ENCODE data around the gene SLC9C1. TPM values are rescaled to one million over a fixed set of nuclear protein-coding genes. Genes with fewer than 3 reads are reported as not detected.
"Not testable (repeated sequence)": the region's sequence is repeated elsewhere in the genome, so short reads cannot be mapped to it uniquely, and the experiment has no call there.

The SLC9C1 gene
- total RNA-seq, 1 experiment from 2014 or later = not detected

DNA sequence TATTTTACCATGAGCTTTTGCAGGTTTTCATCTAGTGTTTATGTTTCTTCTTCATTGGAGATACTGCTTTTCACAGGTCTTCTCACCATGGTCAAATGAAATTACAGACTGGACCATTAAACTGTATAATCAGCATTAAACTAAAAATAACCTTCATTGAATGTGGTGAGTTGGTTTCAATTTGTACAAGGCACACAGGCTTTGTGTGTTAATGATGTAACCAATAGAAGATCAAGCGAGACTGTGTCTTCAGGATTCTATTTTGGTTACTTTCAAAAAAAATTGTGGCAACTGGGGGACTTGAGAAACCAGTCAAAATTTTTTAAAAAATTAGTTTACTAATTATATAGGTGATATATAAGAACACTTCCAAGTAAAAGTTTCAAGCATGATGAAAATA lies 106.7 kb downstream of the SLC9C1 start:
- Histone ChIP-seq H2AFZ (ENCODE audit: low read length) (no peak overlapping the region), H3K36me3 (ENCODE audit: low read depth, low read length) (no peaks in the 10 kb centered on the region), H3K4me3 (ENCODE audit: low read length) (no peak overlapping the region), H3K27ac (ENCODE audit: low read length) (no peak overlapping the region), H3K4me2 (ENCODE audit: low read length) (no peak overlapping the region), H3K9ac (ENCODE audit: low read length) (no peak overlapping the region), H3K9me3 (ENCODE audit: low read length) (no peaks in the 10 kb centered on the region), H4K20me1 (ENCODE audit: low read length) (no peaks in the 10 kb centered on the region), H3K4me1 (ENCODE audit: insufficient read depth, low read length) (no peaks in the 10 kb centered on the region), H3K27me3 (ENCODE audit: low read length) (no peaks in the 10 kb centered on the region), H3K9me2 (replicated peaks; ENCODE audit: low read length) (no peaks in the 10 kb centered on the region), H3F3A (ENCODE audit: low read length, unreplicated experiment) (no peaks in the 10 kb centered on the region), H3K79me2 (ENCODE audit: low read length) (no peaks in the 10 kb centered on the region)
- ChIA-PET CTCF (no interaction called here), POLR2A (ENCODE audit: unreplicated experiment) (no interaction called here)
- ATAC-seq (no peak), DNase-seq (no peak)
- BruUV-seq (replicated peaks) = no TSS peak
- intact Hi-C loops (cut with micrococcal nuclease) = no loop called here
- TF ChIP-seq EZH2phosphoT487 (IDR thresholded peaks at IDR 0.05; ENCODE audit: borderline replicate concordance, low read length) = no peak
- no peak for TF ChIP-seq EZH2 (IDR thresholded peaks at IDR 0.05; ENCODE audit: low read length, unreplicated experiment)
- TF ChIP-seq, protein P1, sequence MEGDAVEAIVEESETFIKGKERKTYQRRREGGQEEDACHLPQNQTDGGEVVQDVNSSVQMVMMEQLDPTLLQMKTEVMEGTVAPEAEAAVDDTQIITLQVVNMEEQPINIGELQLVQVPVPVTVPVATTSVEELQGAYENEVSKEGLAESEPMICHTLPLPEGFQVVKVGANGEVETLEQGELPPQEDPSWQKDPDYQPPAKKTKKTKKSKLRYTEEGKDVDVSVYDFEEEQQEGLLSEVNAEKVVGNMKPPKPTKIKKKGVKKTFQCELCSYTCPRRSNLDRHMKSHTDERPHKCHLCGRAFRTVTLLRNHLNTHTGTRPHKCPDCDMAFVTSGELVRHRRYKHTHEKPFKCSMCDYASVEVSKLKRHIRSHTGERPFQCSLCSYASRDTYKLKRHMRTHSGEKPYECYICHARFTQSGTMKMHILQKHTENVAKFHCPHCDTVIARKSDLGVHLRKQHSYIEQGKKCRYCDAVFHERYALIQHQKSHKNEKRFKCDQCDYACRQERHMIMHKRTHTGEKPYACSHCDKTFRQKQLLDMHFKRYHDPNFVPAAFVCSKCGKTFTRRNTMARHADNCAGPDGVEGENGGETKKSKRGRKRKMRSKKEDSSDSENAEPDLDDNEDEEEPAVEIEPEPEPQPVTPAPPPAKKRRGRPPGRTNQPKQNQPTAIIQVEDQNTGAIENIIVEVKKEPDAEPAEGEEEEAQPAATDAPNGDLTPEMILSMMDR (conservative IDR thresholded peaks at IDR 0.05; ENCODE audit: low read depth, low read length) = no peak

DNA sequence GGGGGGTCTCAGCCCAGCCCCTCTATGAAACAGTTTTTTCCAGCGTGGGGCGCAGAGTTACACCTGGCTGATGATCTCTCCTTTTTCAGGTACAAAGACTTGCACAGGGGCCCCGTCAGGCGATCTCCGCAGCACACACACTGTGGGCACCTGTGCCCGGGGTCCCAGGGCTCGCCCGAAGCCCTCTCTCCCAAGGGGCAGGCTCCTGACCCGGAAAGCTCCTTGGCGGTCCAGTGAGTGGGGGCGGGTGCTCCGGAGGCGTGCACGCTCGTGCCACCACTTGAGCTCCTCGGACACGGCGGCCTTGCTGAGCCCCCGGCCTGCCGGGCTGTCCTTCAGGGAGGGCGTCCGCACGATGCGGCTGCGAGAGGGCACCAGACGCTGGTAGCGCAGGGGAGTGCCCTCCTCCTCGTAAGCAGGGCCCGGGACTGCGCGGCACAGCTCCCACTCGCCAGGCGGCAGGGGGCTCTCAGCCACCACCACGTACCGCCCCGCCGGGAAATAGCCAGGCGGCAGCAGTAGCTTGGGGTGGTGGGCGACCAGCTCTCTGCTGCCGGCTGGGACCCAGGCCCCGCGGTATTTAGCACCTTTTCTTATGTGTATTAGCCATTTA lies 108.5 kb downstream of the SLC9C1 start:
- H3F3A ChIP-seq (ENCODE audit: low read length, unreplicated experiment); H3K9me3 ChIP-seq (ENCODE audit: low read length); POLR2A ChIA-PET (ENCODE audit: unreplicated experiment); H2AFZ ChIP-seq (ENCODE audit: low read length); H3K9me2 ChIP-seq (replicated peaks; ENCODE audit: low read length); ATAC-seq; intact Hi-C loops (cut with micrococcal nuclease); H3K27me3 ChIP-seq (ENCODE audit: low read length); DNase-seq; H3K4me2 ChIP-seq (ENCODE audit: low read length); H3K4me3 ChIP-seq (ENCODE audit: low read length); H4K20me1 ChIP-seq (ENCODE audit: low read length); BruUV-seq (replicated peaks); CTCF ChIA-PET; H3K4me1 ChIP-seq (ENCODE audit: insufficient read depth, low read length); H3K79me2 ChIP-seq (ENCODE audit: low read length); H3K9ac ChIP-seq (ENCODE audit: low read length); H3K27ac ChIP-seq (ENCODE audit: low read length); H3K36me3 ChIP-seq (ENCODE audit: low read depth, low read length): not testable (repeated sequence)

DNA sequence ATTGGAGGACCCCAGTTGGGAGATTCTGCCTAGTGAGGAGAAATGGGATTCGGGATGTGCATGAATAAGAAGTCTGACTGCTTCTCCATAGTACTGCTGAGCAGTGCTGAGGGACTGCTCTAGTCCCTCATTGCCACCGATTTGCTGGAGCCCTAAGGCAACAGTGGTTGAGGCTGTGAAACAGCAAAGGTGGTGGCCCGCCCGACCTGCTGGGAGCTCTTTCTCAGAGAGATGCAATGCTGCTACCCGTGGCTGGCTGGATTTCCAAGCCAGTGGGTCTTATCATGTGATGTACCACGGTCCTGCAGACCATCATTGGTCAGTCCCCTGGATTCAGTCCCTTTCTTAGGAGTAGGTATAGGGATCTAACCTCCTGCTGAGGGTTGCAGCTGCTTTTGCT lies 118.4 kb downstream of the SLC9C1 start:
- CTCF ChIA-PET = no interaction called here
- intact Hi-C loops (cut with micrococcal nuclease) = no loop called here
- H3K9ac ChIP-seq (ENCODE audit: low read length) = no peak overlapping the region

More for the DNA sequence above, 118.4 kb downstream of the SLC9C1 start:
- no peak for DNase-seq
- no peaks in the 10 kb centered on the region for H4K20me1 ChIP-seq (ENCODE audit: low read length)
- BruUV-seq (replicated peaks) = no TSS peak
- H3F3A ChIP-seq (ENCODE audit: low read length, unreplicated experiment) = no peaks in the 10 kb centered on the region
- no peak overlapping the region for H2AFZ ChIP-seq (ENCODE audit: low read length)
- ATAC-seq = no peak
- no peaks in the 10 kb centered on the region for H3K79me2 ChIP-seq (ENCODE audit: low read length)
- no peaks in the 10 kb centered on the region for H3K27me3 ChIP-seq (ENCODE audit: low read length)
- no peak overlapping the region for H3K27ac ChIP-seq (ENCODE audit: low read length)
- H3K36me3 ChIP-seq (ENCODE audit: low read depth, low read length) = no peaks in the 10 kb centered on the region
- POLR2A ChIA-PET (ENCODE audit: unreplicated experiment) = no interaction called here
- H3K4me1 ChIP-seq (ENCODE audit: insufficient read depth, low read length) = no peaks in the 10 kb centered on the region
- H3K4me3 ChIP-seq (ENCODE audit: low read length) = no peak overlapping the region
- no peaks in the 10 kb centered on the region for H3K9me3 ChIP-seq (ENCODE audit: low read length)
- no peaks in the 10 kb centered on the region for H3K9me2 ChIP-seq (replicated peaks; ENCODE audit: low read length)
- no peak overlapping the region for H3K4me2 ChIP-seq (ENCODE audit: low read length)
- TF ChIP-seq, protein P1 (conservative IDR thresholded peaks at IDR 0.05; ENCODE audit: low read depth, low read length) = no peak
- TF ChIP-seq EZH2 (IDR thresholded peaks at IDR 0.05; ENCODE audit: low read length, unreplicated experiment) (no peak), EZH2phosphoT487 (IDR thresholded peaks at IDR 0.05; ENCODE audit: borderline replicate concordance, low read length) (no peak)
